Endothelial cell of umbilical vein (primary cell): Measurements from ENCODE around the gene SNAP23. TPM values are rescaled to one million over a fixed set of nuclear protein-coding genes. Genes with fewer than 3 reads are reported as not detected.

Experiments
- BruUV-seq: library from RNA; stranded (reverse); fragments of 400-500 nt; replicated peaks from 2 replicates; lab custom pipeline; 2021; lab: Mats Ljungman, UMichigan
- CTCF ChIA-PET: fragments of 300-600, 350-600 bp; sonication (Branson Sonifier 250); formaldehyde crosslinking; loops from one replicate; lab custom pipeline; 2021; ENCODE audit warnings: antibody characterized with exemption, inconsistent platforms; lab: Charles Lee
- POLR2A ChIA-PET: fragments of 300-600, 350-600 bp; sonication (Branson Sonifier 250); formaldehyde crosslinking; loops from one replicate; lab custom pipeline; 2021; ENCODE audit warnings: antibody characterized with exemption, inconsistent platforms; lab: Charles Lee
- DNase-seq: peaks from one replicate; pipeline ENCODE4 v3.0.0-alpha.2; 2011; ENCODE audit warnings: low read depth, low spot score
- FAIRE-seq: peaks from 2 replicates; lab custom pipeline; 2011; peaks lifted over from hg19 to GRCh38; lab: Jason Lieb, UNC
- H2AFZ ChIP-seq: 2 replicates; pipeline ENCODE4 v1.6.0; 2012; ENCODE audit warnings: low read depth, low read length, control low read depth, inconsistent platforms
- H3K27ac ChIP-seq: 2 replicates; pipeline ENCODE4 v1.5.1; 2011; ENCODE audit warnings: low read depth, mild to moderate bottlenecking, control low read depth, low read length, moderate library complexity; ENCODE audit not compliant: insufficient read depth
- H3K27me3 ChIP-seq, 2 experiments: 2 replicates each; pipeline versions ENCODE4 v1.6.0 to v1.6.1; 2011; ENCODE audit warnings: low read length in 2 of 2, mixed read lengths in 1 of 2; ENCODE audit not compliant: control insufficient read depth in 2 of 2, insufficient read depth in 2 of 2
- H3K36me3 ChIP-seq, 2 experiments: 2 replicates in 1 of 2; 3 replicates in 1 of 2; pipeline ENCODE4 v1.5.1; 2011; ENCODE audit warnings: low read length in 2 of 2, mild to moderate bottlenecking in 1 of 2, moderate library complexity in 1 of 2; ENCODE audit not compliant: control insufficient read depth in 2 of 2, insufficient read depth in 2 of 2; ENCODE audit errors: extremely low read depth in 1 of 2
- H3K4me1 ChIP-seq: 3 replicates; pipeline ENCODE4 v1.5.1; 2011; ENCODE audit warnings: mild to moderate bottlenecking, low read length; ENCODE audit not compliant: control insufficient read depth, insufficient read depth; ENCODE audit errors: extremely low read depth
- H3K4me2 ChIP-seq: 2 replicates; pipeline ENCODE4 v1.6.1; 2011; ENCODE audit warnings: low read length, control low read depth, mixed read lengths; ENCODE audit not compliant: insufficient read depth
- H3K4me3 ChIP-seq, 3 experiments: fragments of 200-600 bp in 1 of 3; sonication (generic), shearing (Covaris generic) in 1 of 3; replicated peaks in 1 of 3; 2 replicates each; pipeline ENCODE4 v1.5.1; 2011 to 2016; ENCODE audit warnings: control low read depth in 3 of 3, low read length in 3 of 3, mild to moderate bottlenecking in 2 of 3, inconsistent platforms in 1 of 3, low read depth in 1 of 3, moderate library complexity in 1 of 3; ENCODE audit not compliant: insufficient read depth in 1 of 3
- H3K79me2 ChIP-seq: 2 replicates; pipeline ENCODE4 v1.6.0; 2012; ENCODE audit warnings: low read length, inconsistent platforms; ENCODE audit not compliant: control insufficient read depth, insufficient read depth
- H3K9ac ChIP-seq: replicated peaks from 2 replicates; pipeline ENCODE3; 2011; ENCODE audit warnings: low read length, control low read depth; ENCODE audit not compliant: insufficient read depth; ENCODE audit errors: extremely low read depth
- H3K9me1 ChIP-seq: replicated peaks from 3 replicates; pipeline ENCODE4 v1.6.0; 2011; ENCODE audit warnings: mild to moderate bottlenecking, low read length; ENCODE audit not compliant: control insufficient read depth, insufficient read depth; ENCODE audit errors: extremely low read depth
- H3K9me3 ChIP-seq: replicated peaks from 2 replicates; pipeline ENCODE4 v1.5.1; 2012; ENCODE audit warnings: low read length, inconsistent platforms; ENCODE audit not compliant: control insufficient read depth, insufficient read depth
- H4K20me1 ChIP-seq: replicated peaks from 2 replicates; pipeline ENCODE3; 2011; ENCODE audit warnings: mild to moderate bottlenecking, low read length; ENCODE audit not compliant: control insufficient read depth, insufficient read depth; ENCODE audit errors: extremely low read depth
- CTCF ChIP-seq, 2 donors: IDR thresholded peaks; 1 replicate in 1 of 2; 2 replicates in 1 of 2; pipeline ENCODE4 v1.5.1; 2011; ENCODE audit warnings: low read length in 2 of 2, mild to moderate bottlenecking in 2 of 2, moderate library complexity in 2 of 2, control low read depth in 1 of 2, inconsistent platforms in 1 of 2, low read depth in 1 of 2; ENCODE audit not compliant: insufficient read depth in 1 of 2; ENCODE audit errors: extremely low read depth in 1 of 2
- EZH2 ChIP-seq: IDR thresholded peaks from 2 replicates; pipeline ENCODE4 v1.6.1; 2012; ENCODE audit warnings: borderline replicate concordance, low read depth, mild to moderate bottlenecking, moderate library complexity, low read length, inconsistent platforms; ENCODE audit not compliant: severe bottlenecking
- GATA2 ChIP-seq: IDR thresholded peaks from 2 replicates; pipeline ENCODE4 v1.7.0; 2011; ENCODE audit warnings: low read depth, mild to moderate bottlenecking, moderate library complexity, mixed read lengths, low read length; ENCODE audit not compliant: insufficient read length, insufficient read depth
- JUN ChIP-seq: IDR thresholded peaks from 2 replicates; pipeline ENCODE4 v1.6.1; 2011; ENCODE audit warnings: borderline replicate concordance, low read depth; ENCODE audit not compliant: insufficient read length, insufficient read depth
- MYC ChIP-seq: IDR thresholded peaks from one replicate; pipeline ENCODE4 v1.6.1; 2011; ENCODE audit warnings: mild to moderate bottlenecking, low read depth, low read length
- POLR2AphosphoS5 ChIP-seq: IDR thresholded peaks from 2 replicates; pipeline ENCODE4 v1.6.1; 2012; ENCODE audit warnings: low read depth, mild to moderate bottlenecking, control low read depth, low read length, moderate library complexity; ENCODE audit not compliant: insufficient read depth
- dilution Hi-C: fragments of 300-500 bp; cut with MboI; formaldehyde crosslinking; loops from one replicate; pipeline ENCODE4 v1.15.0; 2019; ENCODE audit warnings: low sequenced_read_pairs; ENCODE audit not compliant: extremely low pct_ligation_motif_present
- intact Hi-C: fragments of 100-400 bp; cut with micrococcal nuclease; formaldehyde crosslinking; loops from one replicate; pipeline ENCODE4 v1.10.0; 2022
- polyA plus RNA-seq, 4 experiments: library from polyadenylated mRNA; depleted of rRNA in 3 of 4; stranded (reverse) in 3 of 4; unstranded in 1 of 4; fragments of >200 nt; gene quantifications; 2 replicates each; pipeline versions ENCODE4 v1.2.1 to v1.2.3, GENCODE V29; 2011 to 2012; ENCODE audit warnings: missing spikeins in 1 of 4
- total RNA-seq: library from RNA; stranded (reverse); gene quantifications from 2 replicates; pipeline ENCODE4 v1.2.3, GENCODE V29; 2021

Gene SNAP23
- total and polyA plus RNA-seq, 2 donors (not counting 3 experiments of a cell fraction or from before 2014, with no cell fraction given) = 141 to 152 TPM

DNA sequence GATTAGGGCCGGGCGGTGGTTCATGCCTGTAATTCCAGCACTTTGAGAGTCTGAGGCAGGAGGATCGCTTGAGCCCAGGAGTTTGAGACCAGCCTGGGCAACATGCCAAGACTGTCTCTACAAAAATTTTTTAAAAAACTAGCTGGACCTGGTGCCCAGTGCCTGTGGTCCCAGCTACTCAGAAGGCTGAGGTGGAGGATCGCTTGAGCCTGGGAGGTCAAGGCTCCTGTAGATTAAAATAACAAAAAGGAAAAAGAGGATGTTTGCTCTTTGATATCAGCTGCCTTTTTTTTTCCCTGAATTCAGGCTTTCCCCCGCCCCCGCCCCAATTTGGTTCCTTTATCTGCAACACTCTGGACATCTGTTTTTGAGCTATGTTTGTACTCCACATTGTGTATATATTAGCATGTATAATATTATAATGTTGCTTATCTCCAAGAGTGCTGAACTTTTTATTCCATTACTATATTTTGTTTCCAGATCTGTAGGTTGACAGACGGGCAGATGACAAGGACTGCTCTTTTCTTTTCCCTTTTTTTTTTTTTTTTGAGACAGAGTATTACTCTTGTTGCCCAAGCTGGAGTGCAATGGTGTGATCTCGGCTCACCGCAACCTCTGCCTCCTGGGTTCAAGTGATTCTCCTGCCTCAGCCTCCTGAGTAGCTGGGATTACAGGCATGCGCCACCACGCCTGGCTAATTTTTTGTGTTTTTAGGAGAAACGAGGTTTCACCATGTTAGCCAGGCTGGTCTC lies 4.6 kb downstream of the SNAP23 start:
- Histone ChIP-seq H2AFZ (no peak overlapping the region), H3K27ac (peak overlapping the region; percentile 89), H3K4me2 (peak overlapping the region; percentile 56), H3K9ac (peak overlapping the region; percentile 59), H3K27me3 (no peaks in the 10 kb centered on the region), H3K4me1 (peaks cover 53% of the 10 kb centered on the region), H4K20me1 (no peaks in the 10 kb centered on the region), H3K79me2 (peaks cover 84% of the 10 kb centered on the region), H3K9me1 (no peaks in the 10 kb centered on the region), H3K9me3 (no peaks in the 10 kb centered on the region), H3K4me3 (peak overlapping the region in 1 of 3 experiments; percentile 34), H3K36me3 (peaks cover 0 to 2% of the 10 kb centered on the region in 2 experiments)
- no TSS peak for BruUV-seq
- FAIRE-seq = no peak
- TF ChIP-seq GATA2 (peak; percentile 26), CTCF (IDR thresholded peaks at IDR 0.05; ENCODE audit: extremely low read depth in 1 of 2, insufficient read depth in 1 of 2, low read depth in 1 of 2, low read length in 2 of 2) (no peak), JUN (no peak), MYC (no peak), EZH2 (no peak), POLR2AphosphoS5 (no peak)
- ChIA-PET POLR2A (interaction anchor here (0.6 kb wide), 1 partner anchor 64 kb away, joined by 4 read pairs; no protein-coding TSS in a partner anchor), CTCF (interaction anchor here (0.7 to 2.3 kb wide), 5 partner anchors 9 to 146 kb away, joined by 3 to 9 read pairs (median 5); partner anchors contain the start of gene ZNF106)
- intact Hi-C loops = no loop called here
- DNase-seq = peak; percentile 40
- dilution Hi-C loops = no loop called here
